Mucosa of descending colon (tissue), 3 donors: ENCODE measurements around the gene FAM199X. TPM values are rescaled to one million over a fixed set of nuclear protein-coding genes. Genes with fewer than 3 reads are reported as not detected.

ENCODE experiments used
- total RNA-seq, 3 donors: library from RNA; stranded (reverse); fragmentation: NEBNext Ultra II Directional in 2 of 3; extraction: Animal tissue kit (Norgen Biotek cat#: 25700) in 2 of 3; gene quantifications; one replicate each; pipeline versions ENCODE4 v1.2.1 to v1.2.4, GENCODE V29; 2021 to 2023
- donor health status: DM: no; HTN: no; CAD: no; lungs with moderate emphysema.
- donor health status: DM: no; HTN: no; CAD: no.
- donor health status: DM: no; HTN: yes; CAD: no.

Gene FAM199X
- total RNA-seq, 3 donors from 2014 or later = 18.3 to 22.2 (median 21.9) TPM

Other genes with a start within 250 kb of the FAM199X start
- 1 to 10 TPM in 2 of 3 donors, under 1 TPM in 1; 0.49 to 4.4 (median 2.2) TPM for gene TMSB15B, start 203.8 kb upstream of the FAM199X start, total RNA-seq
- not detected for gene H2BW1, start 152.7 kb upstream of the FAM199X start, total RNA-seq
- gene H2BW2, start 126.5 kb upstream of the FAM199X start, total RNA-seq = not detected
- gene TMSB15C, start 90.2 kb upstream of the FAM199X start, total RNA-seq = 1 to 10 TPM in 1 of 3 donors, under 1 TPM in 2; 0.84 to 2.6 (median 0.87) TPM
- gene ZCCHC18, start 53.9 kb upstream of the FAM199X start, total RNA-seq = 1 to 10 TPM in 1 of 3 donors, under 1 TPM in 2; 0.14 to 1.0 (median 0.55) TPM
- gene SLC25A53, start 9.4 kb upstream of the FAM199X start, total RNA-seq = 10 to 100 TPM in 1 of 3 donors, 1 to 10 TPM in 2; 7.2 to 18.0 (median 8.5) TPM
- not detected for gene ESX1, start 88.5 kb downstream of the FAM199X start, total RNA-seq